Adrenal gland (tissue), 12 donors: Measurements from ENCODE around the gene ZKSCAN7. TPM values are rescaled to one million over a fixed set of nuclear protein-coding genes. Genes with fewer than 3 reads are reported as not detected.

Source experiments
- DNase-seq, 7 donors: peaks; one replicate each; pipeline ENCODE4 v3.0.0-alpha.2; 2019 to 2020
- H3K27ac ChIP-seq, 5 donors: fragments of 200-600 bp; sonication (generic) in 4 of 5; 1 replicate in 3 of 5; 2 replicates in 2 of 5; pipeline versions ENCODE4 v1.5.1 to v1.8.0; 2016 to 2020; ENCODE audit warnings: mild to moderate bottlenecking in 1 of 5
- H3K27me3 ChIP-seq: fragments of 200-600 bp; 2 replicates; pipeline ENCODE4 v1.8.0; 2021
- H3K36me3 ChIP-seq, 2 donors: fragments of 200-600 bp; replicated peaks in 1 of 2; 1 replicate in 1 of 2; 2 replicates in 1 of 2; pipeline versions ENCODE4 v1.5.1 to v1.8.0; 2018 to 2022
- H3K4me1 ChIP-seq, 2 donors: fragments of 200-600 bp; replicated peaks in 1 of 2; 1 replicate in 1 of 2; 2 replicates in 1 of 2; pipeline versions ENCODE4 v1.5.1 to v1.8.0; 2018 to 2021
- H3K4me3 ChIP-seq, 4 donors: fragments of 200-600 bp; sonication (generic) in 3 of 4; one replicate each; pipeline ENCODE4 v1.5.1; 2016 to 2018
- H3K9me3 ChIP-seq, 3 donors: fragments of 200-600 bp; sonication (generic) in 1 of 3; replicated peaks in 1 of 3; 1 replicate in 2 of 3; 2 replicates in 1 of 3; pipeline versions ENCODE4 v1.5.1 to v1.8.0; 2016 to 2021
- CTCF ChIP-seq, 6 experiments: fragments of 450-650 bp in 4 of 6; fragments of 200-600 bp in 2 of 6; sonication (generic) in 1 of 6; IDR thresholded peaks; 1 replicate in 5 of 6; 2 replicates in 1 of 6; pipeline versions ENCODE4 v1.5.1 to v1.8.0; 2016 to 2021; ENCODE audit warnings: antibody characterized with exemption in 6 of 6, mild to moderate bottlenecking in 2 of 6, moderate library complexity in 1 of 6
- POLR2A ChIP-seq, 2 donors: fragments of 450-650 bp; IDR thresholded peaks; one replicate each; pipeline ENCODE4 v1.6.1; 2017; ENCODE audit warnings: antibody characterized with exemption in 2 of 2, mild to moderate bottlenecking in 2 of 2, moderate library complexity in 1 of 2
- WGBS, 4 donors: extraction: QIAGEN DNeasy Blood & Tissue Kit in 2 of 4; methylation state at CpG; one replicate each; pipeline versions ENCODE4 v1.1.5 to v1.1.7; 2013 to 2017; 5-methylcytosine and 5-hydroxymethylcytosine counted together
- intact Hi-C, 2 donors: fragments of 100-400 bp; cut with DNase I; formaldehyde crosslinking; loops; one replicate each; pipeline versions ENCODE4 v1.14.1 to v1.15.0; 2022 to 2023
- polyA plus RNA-seq, 3 donors: library from polyadenylated mRNA; stranded (reverse); fragments of 200-250 nt in 2 of 3; fragments of 350-450 nt in 1 of 3; fragmentation: Illumina TruSeq in 1 of 3; extraction: RNeasy Lipid Tissue Mini Kit (QIAGEN cat#74804) in 1 of 3; gene quantifications; one replicate each; pipeline ENCODE4 v1.2.3, GENCODE V29; 2013 to 2014
- total RNA-seq, 9 donors: library from RNA; depleted of rRNA in 4 of 9; stranded (reverse); fragments of >200 nt in 4 of 9; fragments of 120-200 nt in 1 of 9; fragmentation: NEBNext Ultra II Directional in 1 of 9; extraction: Animal tissue kit (Norgen Biotek cat#: 25700) in 1 of 9; gene quantifications; one replicate each; pipeline versions ENCODE4 v1.1.0 to v1.2.4, GENCODE V29; 2013 to 2023
- donor health status: healthy with polysubstance abuse.
- donor health status: Bipolar disorder and iron deficiency.
- donor health status: DM: yes; HTN: yes; CAD: no.
- donor health status: DM: no; HTN: no; CAD: no.
- donor health status: DM: no; HTN: no; CAD: no.
- donor health status: DM: yes; HTN: yes; CAD: no.

The ZKSCAN7 gene
- total and polyA plus RNA-seq, 12 donors: 1.9 to 11.2 (median 5.3) TPM

DNA sequence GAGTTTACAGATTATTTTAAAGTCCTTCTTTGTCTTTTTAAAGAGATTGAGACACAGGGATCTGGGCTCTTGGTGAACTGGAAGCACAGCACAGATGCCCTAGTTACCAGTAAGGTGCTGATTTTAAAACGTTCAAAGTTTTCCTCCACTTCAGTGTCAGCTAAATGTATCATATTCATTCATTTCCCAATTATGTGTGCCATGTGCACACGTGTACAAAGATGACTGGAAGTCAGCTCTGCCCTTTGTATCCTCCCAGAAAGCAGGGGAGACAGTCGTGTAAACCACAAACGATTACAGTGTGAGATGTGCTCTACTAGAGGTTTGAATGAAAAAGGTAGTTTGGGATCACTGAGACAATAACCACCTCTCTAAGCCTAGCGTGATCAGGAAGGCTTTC is 730 bp downstream of the ZKSCAN7 start:
- H3K4me3 ChIP-seq: peak overlapping the region; percentile 66 to 83 (median 76)
- H3K27me3 ChIP-seq: no peaks in the 10 kb centered on the region
- 14 to 21% (median 16%) methylated on average over 5 of the region's 5 CpGs for WGBS, 4 donors
- peaks cover 4 to 10% of the 10 kb centered on the region in 2 donors for H3K4me1 ChIP-seq
- H3K27ac ChIP-seq: peak overlapping the region in 1 of 5 donors; percentile 85
- intact Hi-C loops: no loop called here
- no peaks in the 10 kb centered on the region for H3K9me3 ChIP-seq
- H3K36me3 ChIP-seq: no peaks in the 10 kb centered on the region
- TF ChIP-seq POLR2A (IDR thresholded peaks at IDR 0.05) (no peak), CTCF (IDR thresholded peaks at IDR 0.05) (no peak)
- no peak for DNase-seq

- Histone ChIP-seq H3K36me3 (no peaks in the 10 kb centered on the region), H3K4me1 (peaks cover 4 to 10% of the 10 kb centered on the region in 2 donors), H3K27me3 (no peaks in the 10 kb centered on the region), H3K27ac (no peak overlapping the region), H3K4me3 (no peak overlapping the region), H3K9me3 (no peaks in the 10 kb centered on the region)
- no peak for DNase-seq
- intact Hi-C loops: no loop called here
- WGBS, 4 donors: 97 to 100% (median 98%) methylated on average over 1 to 9 of the region's 9 CpGs
- TF ChIP-seq CTCF (IDR thresholded peaks at IDR 0.05) (no peak), POLR2A (IDR thresholded peaks at IDR 0.05) (no peak)
Observed at GRCh38 chr3:44557074-44557473, 2.1 kb downstream of the ZKSCAN7 start.

DNA sequence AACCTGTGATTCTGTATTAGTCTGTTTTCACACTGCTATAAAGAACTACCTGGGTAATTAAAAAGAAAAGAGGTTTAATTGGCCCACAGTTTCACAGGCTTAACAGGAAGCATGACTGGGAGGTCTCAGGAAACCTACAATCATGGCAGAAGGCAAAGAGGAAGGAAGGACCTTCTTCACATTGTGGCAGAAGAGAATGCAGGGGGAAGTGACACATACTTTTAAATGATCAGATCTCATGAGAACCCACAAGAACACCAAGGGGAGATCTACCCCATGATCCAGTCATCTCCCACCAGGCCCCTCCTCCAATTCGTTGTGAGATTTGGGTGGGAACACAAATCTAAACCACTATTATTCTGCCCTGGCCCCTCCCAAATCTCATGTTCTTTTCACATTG is 6.1 kb downstream of the ZKSCAN7 start:
- Histone ChIP-seq H3K36me3 (no peaks in the 10 kb centered on the region), H3K4me3 (no peak overlapping the region), H3K27ac (no peak overlapping the region), H3K4me1 (peaks cover 0 to 5% of the 10 kb centered on the region in 2 donors), H3K9me3 (no peaks in the 10 kb centered on the region), H3K27me3 (no peaks in the 10 kb centered on the region)
- TF ChIP-seq POLR2A (IDR thresholded peaks at IDR 0.05) (no peak), CTCF (IDR thresholded peaks at IDR 0.05) (no peak)
- no peak for DNase-seq
- 79 to 100% (median 96%) methylated on average over 1 of the region's 1 CpG for WGBS, 4 donors
- intact Hi-C loops: no loop called here

- 93 to 96% (median 94%) methylated on average over 3 of the region's 3 CpGs for WGBS, 4 donors
- no peak for TF ChIP-seq POLR2A (IDR thresholded peaks at IDR 0.05)
- no peak for TF ChIP-seq CTCF (IDR thresholded peaks at IDR 0.05)
- intact Hi-C loops: no loop called here
- H3K27ac ChIP-seq: no peak overlapping the region
- no peaks in the 10 kb centered on the region for H3K27me3 ChIP-seq
- H3K9me3 ChIP-seq: no peaks in the 10 kb centered on the region
- no peak for DNase-seq
- no peaks in the 10 kb centered on the region for H3K4me1 ChIP-seq
- H3K4me3 ChIP-seq: no peak overlapping the region
- no peaks in the 10 kb centered on the region for H3K36me3 ChIP-seq
Observed at GRCh38 chr3:44562147-44562546, 7.2 kb downstream of the ZKSCAN7 start.
